Endothelial cell of umbilical vein (primary cell): ENCODE measurements around the gene MYRIP. TPM values are rescaled to one million over a fixed set of nuclear protein-coding genes. Genes with fewer than 3 reads are reported as not detected.

Experiments used
- BruUV-seq: library from RNA; stranded (reverse); fragments of 400-500 nt; replicated peaks from 2 replicates; lab custom pipeline; 2021; lab: Mats Ljungman, UMichigan
- CTCF ChIA-PET: fragments of 300-600, 350-600 bp; sonication (Branson Sonifier 250); formaldehyde crosslinking; loops from one replicate; lab custom pipeline; 2021; ENCODE audit warnings: antibody characterized with exemption, inconsistent platforms; lab: Charles Lee
- POLR2A ChIA-PET: fragments of 300-600, 350-600 bp; sonication (Branson Sonifier 250); formaldehyde crosslinking; loops from one replicate; lab custom pipeline; 2021; ENCODE audit warnings: antibody characterized with exemption, inconsistent platforms; lab: Charles Lee
- DNase-seq: peaks from one replicate; pipeline ENCODE4 v3.0.0-alpha.2; 2011; ENCODE audit warnings: low read depth, low spot score
- FAIRE-seq: peaks from 2 replicates; lab custom pipeline; 2011; peaks lifted over from hg19 to GRCh38; lab: Jason Lieb, UNC
- H2AFZ ChIP-seq: 2 replicates; pipeline ENCODE4 v1.6.0; 2012; ENCODE audit warnings: low read depth, low read length, control low read depth, inconsistent platforms
- H3K27ac ChIP-seq: 2 replicates; pipeline ENCODE4 v1.5.1; 2011; ENCODE audit warnings: low read depth, mild to moderate bottlenecking, control low read depth, low read length, moderate library complexity; ENCODE audit not compliant: insufficient read depth
- H3K27me3 ChIP-seq, 2 experiments: 2 replicates each; pipeline versions ENCODE4 v1.6.0 to v1.6.1; 2011; ENCODE audit warnings: low read length in 2 of 2, mixed read lengths in 1 of 2; ENCODE audit not compliant: control insufficient read depth in 2 of 2, insufficient read depth in 2 of 2
- H3K36me3 ChIP-seq, 2 experiments: 2 replicates in 1 of 2; 3 replicates in 1 of 2; pipeline ENCODE4 v1.5.1; 2011; ENCODE audit warnings: low read length in 2 of 2, mild to moderate bottlenecking in 1 of 2, moderate library complexity in 1 of 2; ENCODE audit not compliant: control insufficient read depth in 2 of 2, insufficient read depth in 2 of 2; ENCODE audit errors: extremely low read depth in 1 of 2
- H3K4me1 ChIP-seq: 3 replicates; pipeline ENCODE4 v1.5.1; 2011; ENCODE audit warnings: mild to moderate bottlenecking, low read length; ENCODE audit not compliant: control insufficient read depth, insufficient read depth; ENCODE audit errors: extremely low read depth
- H3K4me2 ChIP-seq: 2 replicates; pipeline ENCODE4 v1.6.1; 2011; ENCODE audit warnings: low read length, control low read depth, mixed read lengths; ENCODE audit not compliant: insufficient read depth
- H3K4me3 ChIP-seq, 3 experiments: fragments of 200-600 bp in 1 of 3; sonication (generic), shearing (Covaris generic) in 1 of 3; replicated peaks in 1 of 3; 2 replicates each; pipeline ENCODE4 v1.5.1; 2011 to 2016; ENCODE audit warnings: control low read depth in 3 of 3, low read length in 3 of 3, mild to moderate bottlenecking in 2 of 3, inconsistent platforms in 1 of 3, low read depth in 1 of 3, moderate library complexity in 1 of 3; ENCODE audit not compliant: insufficient read depth in 1 of 3
- H3K79me2 ChIP-seq: 2 replicates; pipeline ENCODE4 v1.6.0; 2012; ENCODE audit warnings: low read length, inconsistent platforms; ENCODE audit not compliant: control insufficient read depth, insufficient read depth
- H3K9ac ChIP-seq: replicated peaks from 2 replicates; pipeline ENCODE3; 2011; ENCODE audit warnings: low read length, control low read depth; ENCODE audit not compliant: insufficient read depth; ENCODE audit errors: extremely low read depth
- H3K9me1 ChIP-seq: replicated peaks from 3 replicates; pipeline ENCODE4 v1.6.0; 2011; ENCODE audit warnings: mild to moderate bottlenecking, low read length; ENCODE audit not compliant: control insufficient read depth, insufficient read depth; ENCODE audit errors: extremely low read depth
- H3K9me3 ChIP-seq: replicated peaks from 2 replicates; pipeline ENCODE4 v1.5.1; 2012; ENCODE audit warnings: low read length, inconsistent platforms; ENCODE audit not compliant: control insufficient read depth, insufficient read depth
- H4K20me1 ChIP-seq: replicated peaks from 2 replicates; pipeline ENCODE3; 2011; ENCODE audit warnings: mild to moderate bottlenecking, low read length; ENCODE audit not compliant: control insufficient read depth, insufficient read depth; ENCODE audit errors: extremely low read depth
- CTCF ChIP-seq, 2 donors: IDR thresholded peaks; 1 replicate in 1 of 2; 2 replicates in 1 of 2; pipeline ENCODE4 v1.5.1; 2011; ENCODE audit warnings: low read length in 2 of 2, mild to moderate bottlenecking in 2 of 2, moderate library complexity in 2 of 2, control low read depth in 1 of 2, inconsistent platforms in 1 of 2, low read depth in 1 of 2; ENCODE audit not compliant: insufficient read depth in 1 of 2; ENCODE audit errors: extremely low read depth in 1 of 2
- EZH2 ChIP-seq: IDR thresholded peaks from 2 replicates; pipeline ENCODE4 v1.6.1; 2012; ENCODE audit warnings: borderline replicate concordance, low read depth, mild to moderate bottlenecking, moderate library complexity, low read length, inconsistent platforms; ENCODE audit not compliant: severe bottlenecking
- FOS ChIP-seq: IDR thresholded peaks from 2 replicates; pipeline ENCODE4 v1.6.1; 2011; ENCODE audit warnings: mild to moderate bottlenecking, low read length, moderate library complexity, borderline replicate concordance; ENCODE audit not compliant: insufficient read depth
- GATA2 ChIP-seq: IDR thresholded peaks from 2 replicates; pipeline ENCODE4 v1.7.0; 2011; ENCODE audit warnings: low read depth, mild to moderate bottlenecking, moderate library complexity, mixed read lengths, low read length; ENCODE audit not compliant: insufficient read length, insufficient read depth
- JUN ChIP-seq: IDR thresholded peaks from 2 replicates; pipeline ENCODE4 v1.6.1; 2011; ENCODE audit warnings: borderline replicate concordance, low read depth; ENCODE audit not compliant: insufficient read length, insufficient read depth
- POLR2AphosphoS5 ChIP-seq: IDR thresholded peaks from 2 replicates; pipeline ENCODE4 v1.6.1; 2012; ENCODE audit warnings: low read depth, mild to moderate bottlenecking, control low read depth, low read length, moderate library complexity; ENCODE audit not compliant: insufficient read depth
- dilution Hi-C: fragments of 300-500 bp; cut with MboI; formaldehyde crosslinking; loops from one replicate; pipeline ENCODE4 v1.15.0; 2019; ENCODE audit warnings: low sequenced_read_pairs; ENCODE audit not compliant: extremely low pct_ligation_motif_present
- intact Hi-C: fragments of 100-400 bp; cut with micrococcal nuclease; formaldehyde crosslinking; loops from one replicate; pipeline ENCODE4 v1.10.0; 2022
- polyA plus RNA-seq, 4 experiments: library from polyadenylated mRNA; depleted of rRNA in 3 of 4; stranded (reverse) in 3 of 4; unstranded in 1 of 4; fragments of >200 nt; gene quantifications; 2 replicates each; pipeline versions ENCODE4 v1.2.1 to v1.2.3, GENCODE V29; 2011 to 2012; ENCODE audit warnings: missing spikeins in 1 of 4
- total RNA-seq: library from RNA; stranded (reverse); gene quantifications from 2 replicates; pipeline ENCODE4 v1.2.3, GENCODE V29; 2021

The MYRIP gene
- total and polyA plus RNA-seq, 2 donors (not counting 3 experiments of a cell fraction or from before 2014, with no cell fraction given), result 6.7 to 11.9 TPM

- BruUV-seq, result no TSS peak
- dilution Hi-C loops, result no loop called here
- TF ChIP-seq JUN, result no peak
- no peak for TF ChIP-seq GATA2
- ChIA-PET CTCF (no interaction called here), POLR2A (no interaction called here)
- no peaks in the 10 kb centered on the region for H3K79me2 ChIP-seq
- no peaks in the 10 kb centered on the region for H3K27me3 ChIP-seq
- H3K9ac ChIP-seq, result no peak overlapping the region
- no peak overlapping the region for H3K4me2 ChIP-seq
- H3K36me3 ChIP-seq, result no peaks in the 10 kb centered on the region
- H4K20me1 ChIP-seq, result no peaks in the 10 kb centered on the region
- DNase-seq (no peak), FAIRE-seq (no peak)
- no peak overlapping the region for H3K27ac ChIP-seq
- H3K9me3 ChIP-seq, result no peaks in the 10 kb centered on the region
- H3K4me1 ChIP-seq, result peaks cover 10% of the 10 kb centered on the region
- no peak overlapping the region for H2AFZ ChIP-seq
- intact Hi-C loops, result no loop called here
- no peaks in the 10 kb centered on the region for H3K9me1 ChIP-seq
- H3K4me3 ChIP-seq, result no peak overlapping the region
Observed at GRCh38 chr3:40302784-40303183, 493.4 kb downstream of the MYRIP start.

- POLR2A ChIA-PET, result no interaction called here
- no peak overlapping the region for H3K9ac ChIP-seq
- BruUV-seq, result no TSS peak
- no peak for FAIRE-seq
- H3K9me1 ChIP-seq, result no peaks in the 10 kb centered on the region
- H3K4me1 ChIP-seq, result peaks cover 15% of the 10 kb centered on the region
- TF ChIP-seq CTCF (IDR thresholded peaks at IDR 0.05; ENCODE audit: extremely low read depth in 1 of 2, insufficient read depth in 1 of 2, low read depth in 1 of 2, low read length in 2 of 2) (no peak), JUN (no peak), FOS (no peak), POLR2AphosphoS5 (no peak), EZH2 (no peak)
- H3K36me3 ChIP-seq, result no peaks in the 10 kb centered on the region
- H2AFZ ChIP-seq, result no peak overlapping the region
- dilution Hi-C loops, result no loop called here
- intact Hi-C loops, result no loop called here
- H4K20me1 ChIP-seq, result no peaks in the 10 kb centered on the region
- CTCF ChIA-PET, result interaction anchor here (1.0 to 1.4 kb wide), 2 partner anchors 113 to 806 kb away, joined by 3 to 4 read pairs; no protein-coding TSS in a partner anchor
- no peak overlapping the region for H3K4me2 ChIP-seq
- H3K79me2 ChIP-seq, result no peaks in the 10 kb centered on the region
- no peaks in the 10 kb centered on the region for H3K9me3 ChIP-seq
- H3K27ac ChIP-seq, result no peak overlapping the region
- DNase-seq, result no peak
- no peaks in the 10 kb centered on the region for H3K27me3 ChIP-seq
- H3K4me3 ChIP-seq, result no peak overlapping the region
Observed at GRCh38 chr3:40304352-40304751, 494.9 kb downstream of the MYRIP start.
